ENCODE measurements around the gene GOLGA6C. TPM values are rescaled to one million over a fixed set of nuclear protein-coding genes. Genes with fewer than 3 reads are reported as not detected.

GOLGA6C gene
- total and polyA plus RNA-seq, 10 of the 15 experiments (the other 5 are each of a cell fraction or from before 2014, with no cell fraction given): not detected

GRCh38 chr15:75215107-75216004, 42.8 kb upstream of the GOLGA6C start (continued):
- TF ChIP-seq ZNF687 (IDR thresholded peaks at IDR 0.05) (no peak), ZNF592 (IDR thresholded peaks at IDR 0.05) (no peak), CREB1 (IDR thresholded peaks at IDR 0.05; ENCODE audit: low read depth) (peak; percentile 28; the same call in 1 of the 2 replicates), ZBTB11 (CRISPR knock-in tag; IDR thresholded peaks at IDR 0.05) (no peak), POU2F2 (IDR thresholded peaks at IDR 0.05; ENCODE audit: borderline replicate concordance, low read depth, low read length) (0 out of 3 replicates have a peak, but pooled peaks have one; percentile 8), RAD21 (IDR thresholded peaks at IDR 0.05; ENCODE audit: insufficient read depth, low read depth, low read length) (no peak)
